CD4-positive, alpha-beta T cell treated with Interleukin-15 for 4 hours (primary cell): Measurements from ENCODE around the gene ZNF267.
"Not testable (repeated sequence)": the region's sequence is repeated elsewhere in the genome, so short reads cannot be mapped to it uniquely, and the experiment has no call there.

Source experiments
- DNase-seq: peaks from one replicate; pipeline ENCODE4 v3.0.0-alpha.2; 2020; ENCODE audit warnings: low spot score

ZNF267 gene

GRCh38 chr16:31879937-31880321, 6.3 kb downstream of the ZNF267 start:
- DNase-seq = no peak

- peak; percentile 67 for DNase-seq
Observed at GRCh38 chr16:31880322-31880979, 6.8 kb downstream of the ZNF267 start.

GRCh38 chr16:31886227-31886626, 12.6 kb downstream of the ZNF267 start:
- no peak for DNase-seq

GRCh38 chr16:31888735-31889134, 15.1 kb downstream of the ZNF267 start:
- no peak for DNase-seq

- not testable (repeated sequence) for DNase-seq
Observed at GRCh38 chr16:31892111-31892510, 18.5 kb downstream of the ZNF267 start.

- no peak for DNase-seq
Observed at GRCh38 chr16:31893824-31894223, 20.2 kb downstream of the ZNF267 start.

- no peak for DNase-seq
Observed at GRCh38 chr16:31897283-31897682, 23.7 kb downstream of the ZNF267 start.

GRCh38 chr16:31899505-31899904, 25.9 kb downstream of the ZNF267 start:
- DNase-seq = no peak

GRCh38 chr16:31904571-31904970, 31.0 kb downstream of the ZNF267 start:
- DNase-seq = not testable (repeated sequence)

GRCh38 chr16:31913668-31914067, 40.1 kb downstream of the ZNF267 start:
- DNase-seq = no peak

GRCh38 chr16:31916056-31916488, 42.5 kb downstream of the ZNF267 start:
- no peak for DNase-seq

- no peak for DNase-seq
Observed at GRCh38 chr16:31920373-31920772, 46.8 kb downstream of the ZNF267 start.

GRCh38 chr16:31951806-31952205, 78.2 kb downstream of the ZNF267 start:
- not testable (repeated sequence) for DNase-seq

GRCh38 chr16:31952206-31952605, 78.6 kb downstream of the ZNF267 start:
- DNase-seq = peak; percentile 59

GRCh38 chr16:31956221-31956620, 82.6 kb downstream of the ZNF267 start:
- not testable (repeated sequence) for DNase-seq

- not testable (repeated sequence) for DNase-seq
Observed at GRCh38 chr16:31960186-31960910, 86.7 kb downstream of the ZNF267 start.
